WTC11 (cell line): ENCODE data around the gene HNRNPUL2. TPM values are rescaled to one million over a fixed set of nuclear protein-coding genes. Genes with fewer than 3 reads are reported as not detected.

Experiments
- ATF1 ChIP-seq: sonication (generic); formaldehyde crosslinking; IDR thresholded peaks from 2 replicates; pipeline ENCODE4 v1.8.1; 2023; ENCODE audit warnings: mild to moderate bottlenecking, moderate library complexity, missing genetic modification reagents
- CREB1 ChIP-seq: sonication (generic); formaldehyde crosslinking; IDR thresholded peaks from 2 replicates; pipeline ENCODE4 v1.8.0; 2023; ENCODE audit warnings: mild to moderate bottlenecking, missing genetic modification reagents
- ETV6 ChIP-seq: sonication (generic); formaldehyde crosslinking; IDR thresholded peaks from 2 replicates; pipeline ENCODE4 v1.8.1; 2022; ENCODE audit warnings: mild to moderate bottlenecking, missing genetic modification reagents
- FOXK1 ChIP-seq: sonication (generic); formaldehyde crosslinking; IDR thresholded peaks from 2 replicates; pipeline ENCODE4 v1.8.0; 2022; ENCODE audit warnings: mild to moderate bottlenecking, moderate library complexity, missing genetic modification reagents
- GABPB1 ChIP-seq: sonication (generic); formaldehyde crosslinking; IDR thresholded peaks from 2 replicates; pipeline ENCODE4 v1.8.1; 2023; ENCODE audit warnings: mild to moderate bottlenecking, missing genetic modification reagents
- GRHL2 ChIP-seq: fragments of 250-450 bp; sonication (Bioruptor Pico); IDR thresholded peaks from 2 replicates; pipeline ENCODE4 v1.8.0; 2022; ENCODE audit warnings: mild to moderate bottlenecking, moderate library complexity; ENCODE audit not compliant: insufficient replicate concordance, severe bottlenecking
- HMGA2 ChIP-seq: fragments of 250-450 bp; sonication (Bioruptor Pico); IDR thresholded peaks from 2 replicates; pipeline ENCODE4 v1.4.0; 2021; ENCODE audit warnings: mild to moderate bottlenecking, moderate library complexity
- IRF2 ChIP-seq: sonication (generic); formaldehyde crosslinking; IDR thresholded peaks from 2 replicates; pipeline ENCODE4 v1.8.0; 2022; ENCODE audit warnings: low read depth, missing genetic modification reagents, borderline replicate concordance
- NFATC4 ChIP-seq: fragments of 250-450 bp; sonication (Bioruptor Pico); IDR thresholded peaks from 2 replicates; pipeline ENCODE4 v1.9.0; 2021; ENCODE audit warnings: mild to moderate bottlenecking
- NFE2L1 ChIP-seq: sonication (generic); formaldehyde crosslinking; IDR thresholded peaks from 2 replicates; pipeline ENCODE4 v1.8.1; 2023; ENCODE audit warnings: missing genetic modification reagents
- RELA ChIP-seq: sonication (generic); formaldehyde crosslinking; IDR thresholded peaks from 2 replicates; pipeline ENCODE4 v1.8.1; 2022; ENCODE audit warnings: missing genetic modification reagents, mild to moderate bottlenecking, borderline replicate concordance
- RORB ChIP-seq: fragments of 250-450 bp; sonication (Bioruptor Pico); IDR thresholded peaks from 2 replicates; pipeline ENCODE4 v1.9.0; 2021; ENCODE audit warnings: mild to moderate bottlenecking
- TCF7 ChIP-seq: sonication (generic); formaldehyde crosslinking; IDR thresholded peaks from 2 replicates; pipeline ENCODE4 v1.8.0; 2022; ENCODE audit warnings: mild to moderate bottlenecking, low read depth, missing genetic modification reagents, moderate library complexity
- TEAD1 ChIP-seq: sonication (generic); formaldehyde crosslinking; IDR thresholded peaks from 2 replicates; pipeline ENCODE4 v1.8.0; 2022; ENCODE audit warnings: mild to moderate bottlenecking, missing genetic modification reagents
- TEAD4 ChIP-seq: sonication (generic); formaldehyde crosslinking; IDR thresholded peaks from 2 replicates; pipeline ENCODE4 v1.8.0; 2022; ENCODE audit warnings: mild to moderate bottlenecking, missing genetic modification reagents
- ZBTB21 ChIP-seq: sonication (generic); formaldehyde crosslinking; IDR thresholded peaks from 2 replicates; pipeline ENCODE4 v1.8.1; 2023; ENCODE audit warnings: mild to moderate bottlenecking, missing genetic modification reagents, borderline replicate concordance
- ZNF232 ChIP-seq: sonication (generic); formaldehyde crosslinking; IDR thresholded peaks from 2 replicates; pipeline ENCODE4 v1.8.0; 2022; ENCODE audit warnings: mild to moderate bottlenecking, missing genetic modification reagents
- ZNF263 ChIP-seq: sonication (generic); formaldehyde crosslinking; IDR thresholded peaks from 2 replicates; pipeline ENCODE4 v1.8.1; 2022; ENCODE audit warnings: low read depth, mild to moderate bottlenecking, moderate library complexity, missing genetic modification reagents
- ZNF416 ChIP-seq: fragments of 250-450 bp; sonication (Bioruptor Pico); IDR thresholded peaks from 2 replicates; pipeline ENCODE4 v1.9.0; 2021; ENCODE audit warnings: mild to moderate bottlenecking, inconsistent platforms
- total RNA-seq: library from RNA; stranded (reverse); gene quantifications from 3 replicates; pipeline ENCODE4 v1.2.3, GENCODE V29; 2021
- TF ChIP-seq, protein P1 (sequence below): sonication (generic); formaldehyde crosslinking; IDR thresholded peaks from 2 replicates; pipeline ENCODE4 v1.8.0; 2023; ENCODE audit warnings: missing genetic modification reagents
- TF ChIP-seq, protein P2 (sequence below): fragments of 250-450 bp; sonication (Bioruptor Pico); IDR thresholded peaks from 2 replicates; pipeline ENCODE4 v1.9.0; 2021; ENCODE audit warnings: mild to moderate bottlenecking
- TF ChIP-seq, protein P3 (sequence below): fragments of 250-450 bp; sonication (Bioruptor Pico); IDR thresholded peaks from 2 replicates; pipeline ENCODE4 v1.9.0; 2021; ENCODE audit warnings: mild to moderate bottlenecking, borderline replicate concordance
- TF ChIP-seq, protein P4 (sequence below): sonication (generic); formaldehyde crosslinking; IDR thresholded peaks from 2 replicates; pipeline ENCODE4 v1.8.0; 2022; ENCODE audit warnings: mild to moderate bottlenecking, missing genetic modification reagents
- TF ChIP-seq, protein P5 (sequence below): sonication (generic); formaldehyde crosslinking; IDR thresholded peaks from 2 replicates; pipeline ENCODE4 v1.8.1; 2022; ENCODE audit warnings: mild to moderate bottlenecking, moderate library complexity, missing genetic modification reagents
- TF ChIP-seq, protein P6 (sequence below): sonication (generic); formaldehyde crosslinking; IDR thresholded peaks from 2 replicates; pipeline ENCODE4 v1.8.1; 2023; ENCODE audit warnings: mild to moderate bottlenecking, missing genetic modification reagents, moderate library complexity
- TF ChIP-seq, protein P7 (sequence below): sonication (generic); formaldehyde crosslinking; IDR thresholded peaks from 2 replicates; pipeline ENCODE4 v1.8.0; 2022; ENCODE audit warnings: mild to moderate bottlenecking, missing genetic modification reagents
- TF ChIP-seq, protein P8 (sequence below): sonication (generic); formaldehyde crosslinking; IDR thresholded peaks from 2 replicates; pipeline ENCODE4 v1.8.1; 2022; ENCODE audit warnings: low read depth, mild to moderate bottlenecking, moderate library complexity, missing genetic modification reagents, borderline replicate concordance
- TF ChIP-seq, protein P9 (sequence below): sonication (generic); formaldehyde crosslinking; IDR thresholded peaks from 2 replicates; pipeline ENCODE4 v1.8.1; 2023; ENCODE audit warnings: mild to moderate bottlenecking, missing genetic modification reagents

HNRNPUL2 gene
- total RNA-seq, 1 experiment from 2014 or later, result 42.1 TPM

DNA sequence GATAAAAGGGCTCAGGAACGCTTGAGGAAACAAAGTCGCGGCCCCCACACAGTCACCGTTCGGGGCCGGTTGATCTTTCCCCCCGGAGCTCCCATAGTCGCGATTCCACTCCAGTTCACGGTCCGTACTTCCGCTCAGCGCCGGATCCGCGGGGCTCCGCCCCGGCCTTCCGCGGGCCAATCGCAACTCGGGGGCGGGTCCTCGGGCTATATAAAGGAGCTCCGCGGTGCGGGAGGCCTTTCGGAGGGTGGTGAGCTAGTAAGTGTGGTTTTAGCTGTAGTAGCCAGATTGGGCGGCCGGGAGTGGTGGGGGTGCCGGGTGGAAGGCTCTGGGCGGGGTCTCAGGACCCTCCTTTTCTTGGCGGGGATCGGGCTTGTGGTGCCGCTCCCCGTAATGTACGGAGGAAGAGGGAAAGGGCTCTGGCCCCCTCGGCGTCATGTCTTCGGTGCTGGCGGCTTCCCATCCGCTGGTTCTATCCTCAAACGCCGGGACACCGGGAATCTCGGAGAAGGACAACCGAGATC, 62.1 kb downstream of the HNRNPUL2 start, which contains the start of the genes C11orf98 and CSKMT (continued):
- TF ChIP-seq CREB1 (CRISPR knock-in tag) (no peak), IRF2 (CRISPR knock-in tag) (no peak), ZNF416 (CRISPR knock-in tag) (peak; percentile 88; the same call in 1 of the 2 replicates), ZNF263 (CRISPR knock-in tag) (no peak), RORB (CRISPR knock-in tag) (peak; percentile 94), NFATC4 (CRISPR knock-in tag) (peak; percentile 96), NFE2L1 (CRISPR knock-in tag) (peak; percentile 11; the same call in 1 of the 2 replicates), GABPB1 (CRISPR knock-in tag) (peak; percentile 19; the same call in 1 of the 2 replicates), GRHL2 (CRISPR knock-in tag) (no peak), TCF7 (CRISPR knock-in tag) (no peak), ETV6 (peak; percentile 44), RELA (CRISPR knock-in tag) (no peak), TEAD4 (CRISPR knock-in tag) (peak; percentile 15; the same call in 1 of the 2 replicates), FOXK1 (peak; percentile 46; the same call in 1 of the 2 replicates), ZBTB21 (CRISPR knock-in tag) (no peak; the same call in 1 of the 2 replicates), ZNF232 (peak; percentile 18), TEAD1 (CRISPR knock-in tag) (peak; percentile 51; the same call in 1 of the 2 replicates), HMGA2 (peak; percentile 26; the same call in 1 of the 2 replicates), ATF1 (CRISPR knock-in tag) (0 out of 2 replicates have a peak, but pooled peaks have one; percentile 37)
- TF ChIP-seq, protein P1, sequence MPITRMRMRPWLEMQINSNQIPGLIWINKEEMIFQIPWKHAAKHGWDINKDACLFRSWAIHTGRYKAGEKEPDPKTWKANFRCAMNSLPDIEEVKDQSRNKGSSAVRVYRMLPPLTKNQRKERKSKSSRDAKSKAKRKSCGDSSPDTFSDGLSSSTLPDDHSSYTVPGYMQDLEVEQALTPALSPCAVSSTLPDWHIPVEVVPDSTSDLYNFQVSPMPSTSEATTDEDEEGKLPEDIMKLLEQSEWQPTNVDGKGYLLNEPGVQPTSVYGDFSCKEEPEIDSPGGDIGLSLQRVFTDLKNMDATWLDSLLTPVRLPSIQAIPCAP (CRISPR knock-in tag), result peak; percentile 65; the same call in 1 of the 2 replicates
- TF ChIP-seq, protein P2, sequence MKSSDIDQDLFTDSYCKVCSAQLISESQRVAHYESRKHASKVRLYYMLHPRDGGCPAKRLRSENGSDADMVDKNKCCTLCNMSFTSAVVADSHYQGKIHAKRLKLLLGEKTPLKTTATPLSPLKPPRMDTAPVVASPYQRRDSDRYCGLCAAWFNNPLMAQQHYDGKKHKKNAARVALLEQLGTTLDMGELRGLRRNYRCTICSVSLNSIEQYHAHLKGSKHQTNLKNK (CRISPR knock-in tag), result peak; percentile 92
- TF ChIP-seq, protein P3, sequence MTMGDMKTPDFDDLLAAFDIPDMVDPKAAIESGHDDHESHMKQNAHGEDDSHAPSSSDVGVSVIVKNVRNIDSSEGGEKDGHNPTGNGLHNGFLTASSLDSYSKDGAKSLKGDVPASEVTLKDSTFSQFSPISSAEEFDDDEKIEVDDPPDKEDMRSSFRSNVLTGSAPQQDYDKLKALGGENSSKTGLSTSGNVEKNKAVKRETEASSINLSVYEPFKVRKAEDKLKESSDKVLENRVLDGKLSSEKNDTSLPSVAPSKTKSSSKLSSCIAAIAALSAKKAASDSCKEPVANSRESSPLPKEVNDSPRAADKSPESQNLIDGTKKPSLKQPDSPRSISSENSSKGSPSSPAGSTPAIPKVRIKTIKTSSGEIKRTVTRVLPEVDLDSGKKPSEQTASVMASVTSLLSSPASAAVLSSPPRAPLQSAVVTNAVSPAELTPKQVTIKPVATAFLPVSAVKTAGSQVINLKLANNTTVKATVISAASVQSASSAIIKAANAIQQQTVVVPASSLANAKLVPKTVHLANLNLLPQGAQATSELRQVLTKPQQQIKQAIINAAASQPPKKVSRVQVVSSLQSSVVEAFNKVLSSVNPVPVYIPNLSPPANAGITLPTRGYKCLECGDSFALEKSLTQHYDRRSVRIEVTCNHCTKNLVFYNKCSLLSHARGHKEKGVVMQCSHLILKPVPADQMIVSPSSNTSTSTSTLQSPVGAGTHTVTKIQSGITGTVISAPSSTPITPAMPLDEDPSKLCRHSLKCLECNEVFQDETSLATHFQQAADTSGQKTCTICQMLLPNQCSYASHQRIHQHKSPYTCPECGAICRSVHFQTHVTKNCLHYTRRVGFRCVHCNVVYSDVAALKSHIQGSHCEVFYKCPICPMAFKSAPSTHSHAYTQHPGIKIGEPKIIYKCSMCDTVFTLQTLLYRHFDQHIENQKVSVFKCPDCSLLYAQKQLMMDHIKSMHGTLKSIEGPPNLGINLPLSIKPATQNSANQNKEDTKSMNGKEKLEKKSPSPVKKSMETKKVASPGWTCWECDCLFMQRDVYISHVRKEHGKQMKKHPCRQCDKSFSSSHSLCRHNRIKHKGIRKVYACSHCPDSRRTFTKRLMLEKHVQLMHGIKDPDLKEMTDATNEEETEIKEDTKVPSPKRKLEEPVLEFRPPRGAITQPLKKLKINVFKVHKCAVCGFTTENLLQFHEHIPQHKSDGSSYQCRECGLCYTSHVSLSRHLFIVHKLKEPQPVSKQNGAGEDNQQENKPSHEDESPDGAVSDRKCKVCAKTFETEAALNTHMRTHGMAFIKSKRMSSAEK, result peak; percentile 56; the same call in 1 of the 2 replicates
- TF ChIP-seq, protein P4, sequence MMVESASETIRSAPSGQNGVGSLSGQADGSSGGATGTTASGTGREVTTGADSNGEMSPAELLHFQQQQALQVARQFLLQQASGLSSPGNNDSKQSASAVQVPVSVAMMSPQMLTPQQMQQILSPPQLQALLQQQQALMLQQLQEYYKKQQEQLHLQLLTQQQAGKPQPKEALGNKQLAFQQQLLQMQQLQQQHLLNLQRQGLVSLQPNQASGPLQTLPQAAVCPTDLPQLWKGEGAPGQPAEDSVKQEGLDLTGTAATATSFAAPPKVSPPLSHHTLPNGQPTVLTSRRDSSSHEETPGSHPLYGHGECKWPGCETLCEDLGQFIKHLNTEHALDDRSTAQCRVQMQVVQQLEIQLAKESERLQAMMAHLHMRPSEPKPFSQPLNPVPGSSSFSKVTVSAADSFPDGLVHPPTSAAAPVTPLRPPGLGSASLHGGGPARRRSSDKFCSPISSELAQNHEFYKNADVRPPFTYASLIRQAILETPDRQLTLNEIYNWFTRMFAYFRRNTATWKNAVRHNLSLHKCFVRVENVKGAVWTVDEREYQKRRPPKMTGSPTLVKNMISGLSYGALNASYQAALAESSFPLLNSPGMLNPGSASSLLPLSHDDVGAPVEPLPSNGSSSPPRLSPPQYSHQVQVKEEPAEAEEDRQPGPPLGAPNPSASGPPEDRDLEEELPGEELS (CRISPR knock-in tag), result peak; percentile 27; the same call in 1 of the 2 replicates
- TF ChIP-seq, protein P5, sequence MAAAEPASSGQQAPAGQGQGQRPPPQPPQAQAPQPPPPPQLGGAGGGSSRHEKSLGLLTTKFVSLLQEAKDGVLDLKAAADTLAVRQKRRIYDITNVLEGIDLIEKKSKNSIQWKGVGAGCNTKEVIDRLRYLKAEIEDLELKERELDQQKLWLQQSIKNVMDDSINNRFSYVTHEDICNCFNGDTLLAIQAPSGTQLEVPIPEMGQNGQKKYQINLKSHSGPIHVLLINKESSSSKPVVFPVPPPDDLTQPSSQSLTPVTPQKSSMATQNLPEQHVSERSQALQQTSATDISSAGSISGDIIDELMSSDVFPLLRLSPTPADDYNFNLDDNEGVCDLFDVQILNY (CRISPR knock-in tag), result 0 out of 2 replicates have a peak, but pooled peaks have one; percentile 21
- TF ChIP-seq, protein P6, sequence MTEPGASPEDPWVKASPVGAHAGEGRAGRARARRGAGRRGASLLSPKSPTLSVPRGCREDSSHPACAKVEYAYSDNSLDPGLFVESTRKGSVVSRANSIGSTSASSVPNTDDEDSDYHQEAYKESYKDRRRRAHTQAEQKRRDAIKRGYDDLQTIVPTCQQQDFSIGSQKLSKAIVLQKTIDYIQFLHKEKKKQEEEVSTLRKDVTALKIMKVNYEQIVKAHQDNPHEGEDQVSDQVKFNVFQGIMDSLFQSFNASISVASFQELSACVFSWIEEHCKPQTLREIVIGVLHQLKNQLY (CRISPR knock-in tag), result no peak
- TF ChIP-seq, protein P7, sequence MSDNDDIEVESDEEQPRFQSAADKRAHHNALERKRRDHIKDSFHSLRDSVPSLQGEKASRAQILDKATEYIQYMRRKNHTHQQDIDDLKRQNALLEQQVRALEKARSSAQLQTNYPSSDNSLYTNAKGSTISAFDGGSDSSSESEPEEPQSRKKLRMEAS, result peak; percentile 31; the same call in 1 of the 2 replicates
- TF ChIP-seq, protein P8, sequence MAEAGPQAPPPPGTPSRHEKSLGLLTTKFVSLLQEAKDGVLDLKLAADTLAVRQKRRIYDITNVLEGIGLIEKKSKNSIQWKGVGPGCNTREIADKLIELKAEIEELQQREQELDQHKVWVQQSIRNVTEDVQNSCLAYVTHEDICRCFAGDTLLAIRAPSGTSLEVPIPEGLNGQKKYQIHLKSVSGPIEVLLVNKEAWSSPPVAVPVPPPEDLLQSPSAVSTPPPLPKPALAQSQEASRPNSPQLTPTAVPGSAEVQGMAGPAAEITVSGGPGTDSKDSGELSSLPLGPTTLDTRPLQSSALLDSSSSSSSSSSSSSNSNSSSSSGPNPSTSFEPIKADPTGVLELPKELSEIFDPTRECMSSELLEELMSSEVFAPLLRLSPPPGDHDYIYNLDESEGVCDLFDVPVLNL, result no peak
- TF ChIP-seq, protein P9, sequence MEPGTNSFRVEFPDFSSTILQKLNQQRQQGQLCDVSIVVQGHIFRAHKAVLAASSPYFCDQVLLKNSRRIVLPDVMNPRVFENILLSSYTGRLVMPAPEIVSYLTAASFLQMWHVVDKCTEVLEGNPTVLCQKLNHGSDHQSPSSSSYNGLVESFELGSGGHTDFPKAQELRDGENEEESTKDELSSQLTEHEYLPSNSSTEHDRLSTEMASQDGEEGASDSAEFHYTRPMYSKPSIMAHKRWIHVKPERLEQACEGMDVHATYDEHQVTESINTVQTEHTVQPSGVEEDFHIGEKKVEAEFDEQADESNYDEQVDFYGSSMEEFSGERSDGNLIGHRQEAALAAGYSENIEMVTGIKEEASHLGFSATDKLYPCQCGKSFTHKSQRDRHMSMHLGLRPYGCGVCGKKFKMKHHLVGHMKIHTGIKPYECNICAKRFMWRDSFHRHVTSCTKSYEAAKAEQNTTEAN, result no peak; the same call in 1 of the 2 replicates
